ENCODE measurements around the gene IGFL1. TPM values are rescaled to one million over a fixed set of nuclear protein-coding genes. Genes with fewer than 3 reads are reported as not detected.

Gene IGFL1
- total and polyA plus RNA-seq, 8 donors, result 0.50 to 0.88 TPM; not detected in 6

DNA sequence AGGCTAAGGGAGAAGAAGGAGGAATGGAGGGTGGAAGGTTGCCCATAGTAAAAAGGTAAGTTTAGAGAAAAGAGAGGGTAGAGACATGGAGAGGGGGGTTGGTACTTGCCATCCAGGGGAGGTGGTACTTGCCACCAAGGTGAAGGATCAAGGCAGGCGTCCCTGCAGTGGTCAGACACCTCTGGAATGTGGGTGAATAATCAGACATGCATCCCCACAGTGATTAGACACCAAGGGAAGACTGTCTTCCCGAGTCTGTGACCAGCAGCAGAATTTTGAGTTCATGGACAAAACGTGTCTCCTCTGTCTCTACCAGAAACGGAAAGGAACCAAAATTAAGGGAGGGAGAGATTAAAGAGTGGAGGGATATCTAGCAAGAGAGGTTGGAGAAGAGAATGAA, 27.1 kb upstream of the IGFL1 start:
- Histone ChIP-seq H3K4me1 (no peaks in the 10 kb centered on the region), H3K4me3 (no peak overlapping the region), H3K9me3 (no peaks in the 10 kb centered on the region), H3K27me3 (peaks cover 0 to 10% (median 0%) of the 10 kb centered on the region in 3 donors), H3K36me3 (no peaks in the 10 kb centered on the region), H3K27ac (no peak overlapping the region)
- intact Hi-C loops (cut with DNase I; ENCODE audit: low total_unique reads), result no loop called here
- WGBS, 5 donors, result 62 to 70% (median 67%) methylated on average over 4 of the region's 4 CpGs
- no peak for DNase-seq
- TF ChIP-seq, protein P1, sequence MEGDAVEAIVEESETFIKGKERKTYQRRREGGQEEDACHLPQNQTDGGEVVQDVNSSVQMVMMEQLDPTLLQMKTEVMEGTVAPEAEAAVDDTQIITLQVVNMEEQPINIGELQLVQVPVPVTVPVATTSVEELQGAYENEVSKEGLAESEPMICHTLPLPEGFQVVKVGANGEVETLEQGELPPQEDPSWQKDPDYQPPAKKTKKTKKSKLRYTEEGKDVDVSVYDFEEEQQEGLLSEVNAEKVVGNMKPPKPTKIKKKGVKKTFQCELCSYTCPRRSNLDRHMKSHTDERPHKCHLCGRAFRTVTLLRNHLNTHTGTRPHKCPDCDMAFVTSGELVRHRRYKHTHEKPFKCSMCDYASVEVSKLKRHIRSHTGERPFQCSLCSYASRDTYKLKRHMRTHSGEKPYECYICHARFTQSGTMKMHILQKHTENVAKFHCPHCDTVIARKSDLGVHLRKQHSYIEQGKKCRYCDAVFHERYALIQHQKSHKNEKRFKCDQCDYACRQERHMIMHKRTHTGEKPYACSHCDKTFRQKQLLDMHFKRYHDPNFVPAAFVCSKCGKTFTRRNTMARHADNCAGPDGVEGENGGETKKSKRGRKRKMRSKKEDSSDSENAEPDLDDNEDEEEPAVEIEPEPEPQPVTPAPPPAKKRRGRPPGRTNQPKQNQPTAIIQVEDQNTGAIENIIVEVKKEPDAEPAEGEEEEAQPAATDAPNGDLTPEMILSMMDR (IDR thresholded peaks at IDR 0.05), result no peak
- TF ChIP-seq POLR2AphosphoS5 (IDR thresholded peaks at IDR 0.05) (no peak), POLR2A (IDR thresholded peaks at IDR 0.05) (no peak), EP300 (IDR thresholded peaks at IDR 0.05) (no peak)

DNA sequence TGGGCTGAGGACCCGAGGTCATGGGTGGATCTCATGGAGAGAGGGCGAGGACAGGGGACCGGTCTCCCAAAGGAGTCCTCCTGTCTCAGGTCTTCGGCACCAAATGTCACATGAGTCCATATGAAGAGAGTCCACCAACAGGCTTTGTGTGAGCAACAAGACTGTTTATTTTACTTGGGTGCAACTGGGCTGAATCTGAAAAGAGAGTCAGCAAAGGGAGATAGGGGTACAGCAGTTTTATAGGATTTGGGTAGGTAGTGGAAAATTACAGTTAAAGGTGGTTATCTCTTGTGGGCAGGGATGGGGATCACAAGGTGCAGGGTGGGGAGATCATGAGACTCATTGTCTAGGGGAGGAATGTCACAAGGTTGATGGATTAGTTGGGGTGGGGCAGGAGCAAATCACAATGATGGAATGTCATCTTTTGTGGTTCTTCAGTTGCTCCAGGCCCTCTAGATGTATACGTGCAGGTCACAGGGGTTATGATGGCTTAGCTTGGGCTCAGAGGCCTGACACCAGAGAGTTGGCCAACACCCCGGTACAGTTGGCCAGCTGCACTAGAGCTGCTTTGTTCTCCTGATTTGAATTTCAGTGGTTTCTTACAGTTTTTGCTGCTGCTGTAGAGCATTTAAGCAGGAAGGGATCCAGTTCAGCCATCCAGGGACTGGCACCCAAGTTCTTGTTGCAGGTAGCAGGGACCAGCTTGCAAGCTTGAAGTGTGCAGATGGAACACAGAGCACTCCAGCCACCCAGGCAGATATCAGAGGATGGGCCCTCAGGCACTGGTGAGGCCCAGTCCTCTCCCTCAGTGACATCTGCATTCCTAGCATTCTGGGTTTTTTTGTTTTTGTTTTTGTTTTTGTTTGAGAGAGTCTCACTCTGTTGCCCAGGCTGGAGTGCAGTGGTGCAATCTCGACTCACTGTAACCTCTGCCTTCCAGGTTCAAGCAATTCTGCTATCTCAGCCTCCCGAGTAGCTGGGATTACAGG, 26.4 kb upstream of the IGFL1 start:
- Histone ChIP-seq H3K9me3 (no peaks in the 10 kb centered on the region), H3K36me3 (no peaks in the 10 kb centered on the region), H3K27me3 (peaks cover 0 to 10% (median 0%) of the 10 kb centered on the region in 3 donors), H3K27ac (no peak overlapping the region), H3K4me1 (no peaks in the 10 kb centered on the region), H3K4me3 (no peak overlapping the region)
- intact Hi-C loops (cut with DNase I; ENCODE audit: low total_unique reads), result no loop called here
- TF ChIP-seq EP300 (IDR thresholded peaks at IDR 0.05) (no peak), POLR2A (IDR thresholded peaks at IDR 0.05) (no peak), POLR2AphosphoS5 (IDR thresholded peaks at IDR 0.05) (no peak)
- TF ChIP-seq, protein P1 (IDR thresholded peaks at IDR 0.05), result no peak
- DNase-seq, result no peak
- WGBS, 5 donors, result 83 to 93% (median 84%) methylated on average over 7 to 8 of the region's 8 CpGs

DNA sequence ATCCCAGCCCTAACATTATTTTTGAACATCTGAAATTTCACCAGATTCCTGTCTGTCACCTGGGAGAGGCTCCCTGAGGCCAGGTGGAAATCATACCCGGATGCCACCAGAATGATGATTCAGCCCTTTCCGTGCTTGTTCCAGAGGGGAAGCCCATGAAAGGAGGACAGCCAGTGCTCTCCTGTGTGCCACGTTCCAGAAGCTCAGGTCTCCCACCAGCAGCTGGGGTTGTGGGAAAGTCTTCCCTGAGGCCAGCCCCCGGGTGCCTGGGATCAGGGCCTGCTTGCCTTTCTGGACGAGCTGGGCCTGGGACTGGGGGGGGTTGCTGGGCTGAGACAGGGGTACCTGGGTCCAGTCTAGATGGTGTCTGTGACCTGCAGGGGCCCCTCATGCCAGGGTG, 25.5 kb upstream of the IGFL1 start:
- Histone ChIP-seq H3K4me1 (no peaks in the 10 kb centered on the region), H3K4me3 (no peak overlapping the region), H3K36me3 (no peaks in the 10 kb centered on the region), H3K9me3 (no peaks in the 10 kb centered on the region), H3K27ac (no peak overlapping the region), H3K27me3 (peaks cover 0 to 14% (median 0%) of the 10 kb centered on the region in 3 donors)
- no peak for DNase-seq
- intact Hi-C loops (cut with DNase I; ENCODE audit: low total_unique reads), result no loop called here
- WGBS, 5 donors, result 77 to 87% (median 83%) methylated on average over 3 to 5 of the region's 5 CpGs
- no peak for TF ChIP-seq POLR2AphosphoS5 (IDR thresholded peaks at IDR 0.05)

DNA sequence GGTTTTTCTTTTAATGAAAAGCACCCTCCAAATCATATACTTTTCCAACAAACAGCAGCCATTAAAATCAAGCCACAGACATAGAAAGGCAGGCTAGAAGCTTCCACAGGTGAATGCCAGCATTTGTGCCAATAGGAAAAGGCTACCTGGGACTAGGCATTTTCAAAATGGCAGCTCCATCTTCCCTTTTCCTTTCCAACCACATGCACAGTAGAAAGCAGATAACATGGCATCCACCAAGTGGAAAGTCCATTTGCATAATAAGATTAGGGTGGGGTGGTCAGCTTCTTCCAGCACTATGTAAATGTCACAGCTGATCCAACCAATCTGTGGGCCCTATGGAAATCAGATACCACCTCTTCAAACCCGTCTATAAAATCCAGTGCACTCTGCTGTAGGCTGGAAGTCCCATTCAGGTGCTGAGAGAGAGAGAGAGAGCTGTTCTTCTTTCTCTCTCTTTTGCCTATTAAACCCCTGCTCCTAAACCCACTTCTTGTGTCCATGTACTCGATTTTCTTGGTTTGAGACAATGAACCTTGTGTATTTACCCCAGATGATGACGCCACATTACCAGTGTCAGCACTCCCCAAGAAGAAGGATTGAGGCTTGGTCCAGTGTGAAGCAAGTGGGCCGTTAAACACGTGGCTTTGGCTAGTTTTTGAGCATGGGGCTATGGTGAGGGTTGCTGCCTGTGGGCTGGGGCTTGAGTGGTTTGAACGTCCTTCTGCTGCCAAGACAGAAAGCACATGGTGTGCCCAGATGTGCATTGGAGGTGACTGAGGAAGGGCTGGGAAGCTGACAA, 24.2 kb upstream of the IGFL1 start:
- no peaks in the 10 kb centered on the region for H3K9me3 ChIP-seq
- intact Hi-C loops (cut with DNase I; ENCODE audit: low total_unique reads), result no loop called here
- peaks cover 0 to 6% (median 1%) of the 10 kb centered on the region in 4 donors for H3K4me1 ChIP-seq
- WGBS, 5 donors, result 66 to 79% (median 69%) methylated on average over 6 of the region's 6 CpGs
- no peak overlapping the region for H3K4me3 ChIP-seq
- DNase-seq, result no peak
- peaks cover 0 to 8% (median 0%) of the 10 kb centered on the region in 3 donors for H3K27me3 ChIP-seq
- H3K27ac ChIP-seq, result no peak overlapping the region
- H3K36me3 ChIP-seq, result no peaks in the 10 kb centered on the region
- TF ChIP-seq, protein P1 (IDR thresholded peaks at IDR 0.05), result no peak
- no peak for TF ChIP-seq POLR2AphosphoS5 (IDR thresholded peaks at IDR 0.05)
- TF ChIP-seq EP300 (IDR thresholded peaks at IDR 0.05), result no peak
- no peak for TF ChIP-seq POLR2A (IDR thresholded peaks at IDR 0.05)

All from stomach (tissue), 9 donors.